Panc1 (cell line): Measurements from ENCODE around the gene BASP1. TPM values are rescaled to one million over a fixed set of nuclear protein-coding genes. Genes with fewer than 3 reads are reported as not detected.

ENCODE experiments used
- ATAC-seq: fragments of 200-7000 bp; cut with Tn5 transposase; 2 replicates; pipeline ENCODE4 v1.9.1; 2020; ENCODE audit warnings: mild to moderate bottlenecking, moderate library complexity
- BruUV-seq: library from RNA; stranded (reverse); fragments of 400-500 nt; replicated peaks from 2 replicates; lab custom pipeline; 2021; lab: Mats Ljungman, UMichigan
- CTCF ChIA-PET: fragments of 300-600 bp; sonication (Branson Sonifier 250); formaldehyde crosslinking; loops from one replicate; lab custom pipeline; 2022; ENCODE audit warnings: antibody characterized with exemption; lab: Charles Lee
- POLR2A ChIA-PET: fragments of 300-600 bp; sonication (Branson Sonifier 250); formaldehyde crosslinking; loops from one replicate; lab custom pipeline; 2022; ENCODE audit warnings: antibody characterized with exemption; lab: Charles Lee
- DNase-seq: peaks from one replicate; pipeline ENCODE4 v3.0.0-alpha.2; 2010; ENCODE audit warnings: low read depth, low spot score
- H3K27ac ChIP-seq: 2 replicates; pipeline ENCODE4 v1.5.1; 2011; ENCODE audit warnings: mild to moderate bottlenecking, low read length, inconsistent platforms
- H3K27me3 ChIP-seq: fragments of 200-500 bp; sonication (Bioruptor generic); 2 replicates; pipeline ENCODE4 v1.6.0; 2014; ENCODE audit warnings: low read length, inconsistent platforms; ENCODE audit not compliant: control insufficient read depth, insufficient read depth
- H3K36me3 ChIP-seq: fragments of 200-500 bp; sonication (Bioruptor generic); 2 replicates; pipeline ENCODE4 v1.5.1; 2014; ENCODE audit warnings: inconsistent platforms, mild to moderate bottlenecking, low read length, moderate library complexity; ENCODE audit not compliant: control insufficient read depth, insufficient read depth
- H3K4me1 ChIP-seq: 2 replicates; pipeline ENCODE4 v1.5.1; 2011; ENCODE audit warnings: inconsistent platforms, mild to moderate bottlenecking, low read length, moderate library complexity; ENCODE audit not compliant: control insufficient read depth, insufficient read depth
- H3K4me3 ChIP-seq, 2 experiments: 2 replicates each; pipeline ENCODE4 v1.5.1; 2011 to 2012; ENCODE audit warnings: low read depth in 2 of 2, low read length in 2 of 2, mild to moderate bottlenecking in 2 of 2, inconsistent platforms in 1 of 2, moderate library complexity in 1 of 2
- H3K9me3 ChIP-seq: fragments of 200-500 bp; sonication (Bioruptor generic); 2 replicates; pipeline ENCODE4 v1.5.1; 2014; ENCODE audit warnings: low read depth, mild to moderate bottlenecking, inconsistent platforms, low read length, moderate library complexity; ENCODE audit not compliant: control insufficient read depth, insufficient read depth
- CTCF ChIP-seq: fragments of 450-650 bp; IDR thresholded peaks from 2 replicates; pipeline ENCODE4 v1.5.1; 2017; ENCODE audit warnings: mild to moderate bottlenecking
- POLR2AphosphoS5 ChIP-seq: IDR thresholded peaks from 2 replicates; pipeline ENCODE4 v1.6.1; 2012; ENCODE audit warnings: mild to moderate bottlenecking, low read depth, low read length, moderate library complexity
- REST ChIP-seq, 2 experiments: IDR thresholded peaks; 2 replicates each; pipeline ENCODE4 v1.6.1; 2011 to 2012; ENCODE audit warnings: low read depth in 2 of 2, control low read depth in 1 of 2, low read length in 1 of 2, mild to moderate bottlenecking in 1 of 2, moderate library complexity in 1 of 2; ENCODE audit not compliant: insufficient read depth in 1 of 2
- SIN3A ChIP-seq: IDR thresholded peaks from 2 replicates; pipeline ENCODE4 v1.6.1; 2012; ENCODE audit warnings: low read depth, mild to moderate bottlenecking, low read length, moderate library complexity, borderline replicate concordance; ENCODE audit not compliant: insufficient read depth
- TCF7L2 ChIP-seq: IDR thresholded peaks from 2 replicates; pipeline ENCODE4 v1.6.1; 2011; ENCODE audit warnings: mild to moderate bottlenecking, low read depth, low read length, inconsistent platforms
- in situ Hi-C: cut with HindIII; loops from 2 replicates; pipeline ENCODE4 v1.10.0; 2016; ENCODE audit warnings: low sequenced_read_pairs, low pct_unique_long_range_greater_than_20kb
- intact Hi-C: fragments of 100-400 bp; cut with micrococcal nuclease; formaldehyde crosslinking; loops from one replicate; pipeline ENCODE4 v1.10.0; 2022; ENCODE audit not compliant: unreplicated experiment
- total RNA-seq: library from RNA; stranded (reverse); gene quantifications from one replicate; pipeline ENCODE4 v1.2.1, GENCODE V29; 2021; ENCODE audit not compliant: unreplicated experiment

Gene BASP1
- total RNA-seq, 1 experiment from 2014 or later, result 217 TPM

- Histone ChIP-seq H3K36me3 (peaks cover 7% of the 10 kb centered on the region; the same call in 1 of the 2 replicates), H3K4me3 (no peak overlapping the region), H3K4me1 (peaks cover 64% of the 10 kb centered on the region), H3K27me3 (no peaks in the 10 kb centered on the region), H3K9me3 (peaks cover 6% of the 10 kb centered on the region; the same call in 1 of the 2 replicates), H3K27ac (peak overlapping the region; percentile 42)
- no TSS peak for BruUV-seq
- in situ Hi-C loops (no loop called here), intact Hi-C loops (no loop called here)
- DNase-seq (no peak), ATAC-seq (no peak)
- CTCF ChIA-PET, result no interaction called here
- POLR2A ChIA-PET, result no interaction called here
- TF ChIP-seq TCF7L2 (no peak), SIN3A (no peak), REST (IDR thresholded peaks at IDR 0.05; ENCODE audit: insufficient read depth in 1 of 2, low read depth in 2 of 2, low read length in 1 of 2) (no peak), POLR2AphosphoS5 (no peak), CTCF (no peak)
Measured at GRCh38 chr5:17256839-17257238, 39.4 kb downstream of the BASP1 start.

GRCh38 chr5:17257705-17258273 lies 40.4 kb downstream of the BASP1 start:
- in situ Hi-C loops, result no loop called here
- peaks cover 6% of the 10 kb centered on the region; the same call in 1 of the 2 replicates for H3K9me3 ChIP-seq
- intact Hi-C loops, result no loop called here
- peaks cover 54% of the 10 kb centered on the region for H3K4me1 ChIP-seq
- H3K4me3 ChIP-seq, result no peak overlapping the region
- POLR2A ChIA-PET, result no interaction called here
- peak overlapping the region; percentile 42 for H3K27ac ChIP-seq
- H3K27me3 ChIP-seq, result no peaks in the 10 kb centered on the region
- ATAC-seq (peak; percentile 54), DNase-seq (no peak)
- CTCF ChIA-PET, result no interaction called here
- no TSS peak for BruUV-seq
- TF ChIP-seq CTCF (no peak), TCF7L2 (no peak), SIN3A (no peak), REST (IDR thresholded peaks at IDR 0.05; ENCODE audit: insufficient read depth in 1 of 2, low read depth in 2 of 2, low read length in 1 of 2) (no peak), POLR2AphosphoS5 (no peak)
- H3K36me3 ChIP-seq, result peaks cover 7% of the 10 kb centered on the region; the same call in 1 of the 2 replicates
